Activated CD8-positive, alpha-beta memory T cell treated with anti-CD3 and anti-CD28 coated beads, Interleukin-2, amount 50 U/mL, for 24 hours (primary cell): ENCODE results near the gene ZBTB3.
"Not testable (repeated sequence)": the region's sequence is repeated elsewhere in the genome, so short reads cannot be mapped to it uniquely, and the experiment has no call there.

Experiments used
- DNase-seq: peaks from one replicate; pipeline ENCODE4 v3.0.0-alpha.2; 2020; ENCODE audit errors: extremely low read depth

The ZBTB3 gene

DNA sequence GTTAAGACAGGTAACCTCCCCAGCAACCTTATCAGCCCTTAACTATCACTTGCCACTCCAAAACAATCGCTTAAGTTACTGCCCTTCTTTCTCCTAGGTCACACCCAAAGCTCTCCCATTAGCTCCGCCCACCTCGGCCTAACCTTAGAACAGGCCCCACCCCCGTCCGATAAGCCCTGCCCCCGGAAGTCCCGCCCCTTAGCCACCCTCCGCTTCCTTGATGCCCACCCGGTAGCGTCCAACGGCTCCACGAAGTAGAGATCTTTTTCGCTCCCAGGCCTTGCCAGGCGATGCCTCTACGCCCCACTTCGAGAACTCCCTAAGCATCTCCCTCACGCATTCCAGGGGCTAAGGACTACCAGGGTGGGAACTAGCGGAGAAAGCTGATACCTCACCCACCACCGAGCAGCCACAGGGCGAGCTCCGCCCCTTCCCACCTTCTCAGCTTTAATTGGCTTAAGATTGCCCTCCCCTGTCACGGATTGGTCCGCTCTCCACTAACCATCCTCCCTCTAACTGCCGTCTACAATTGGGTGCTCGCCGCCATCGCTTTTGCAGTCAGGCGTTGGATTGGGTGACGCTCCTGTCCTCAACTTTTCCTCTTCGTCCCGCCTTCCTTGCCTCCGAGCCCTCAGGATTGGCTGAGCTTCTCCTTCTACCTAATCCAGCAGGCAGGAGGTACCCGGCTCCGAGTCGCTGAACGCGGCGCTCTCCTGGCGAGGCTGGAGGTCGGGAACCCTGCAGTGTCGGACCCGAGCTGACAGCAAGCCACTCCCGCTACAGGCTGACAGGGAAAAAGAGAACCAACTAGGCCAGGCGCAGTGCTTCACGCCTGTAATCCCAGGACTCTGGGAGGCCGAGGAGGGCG is at the start of gene ZBTB3:
Gene ZBTB3, minus strand, starts transcription at position 425 of the 868 bp plus-strand sequence. CDS start 496 bp downstream, outside the sequence.
- DNase-seq = peak; percentile 93

DNA sequence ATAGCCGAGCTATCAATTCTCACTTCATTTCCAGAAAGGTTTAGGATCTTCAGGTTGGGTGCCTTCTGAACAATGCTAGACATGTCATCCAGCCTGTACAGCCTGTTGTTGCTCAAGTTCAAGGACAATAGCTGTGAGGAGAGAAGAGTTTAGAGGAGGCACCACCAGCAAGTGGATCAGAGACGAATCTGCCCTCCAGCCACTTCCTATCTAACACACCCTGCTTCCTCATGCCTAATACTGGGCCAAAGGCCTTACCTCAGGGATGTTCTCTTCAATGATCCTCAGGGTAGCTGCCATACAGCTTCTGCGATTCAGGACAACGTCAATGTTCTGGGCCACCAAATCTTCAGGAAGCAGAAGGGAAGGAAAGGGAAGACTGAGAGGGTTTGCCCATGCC is 47.1 kb upstream of the ZBTB3 start:
- no peak for DNase-seq

GRCh38 chr11:62799486-62799885 is 45.5 kb upstream of the ZBTB3 start:
- no peak for DNase-seq

GRCh38 chr11:62796281-62796680 is 42.3 kb upstream of the ZBTB3 start:
- no peak for DNase-seq

- DNase-seq = no peak
Measured at GRCh38 chr11:62794201-62794775, 40.3 kb upstream of the ZBTB3 start.

DNA sequence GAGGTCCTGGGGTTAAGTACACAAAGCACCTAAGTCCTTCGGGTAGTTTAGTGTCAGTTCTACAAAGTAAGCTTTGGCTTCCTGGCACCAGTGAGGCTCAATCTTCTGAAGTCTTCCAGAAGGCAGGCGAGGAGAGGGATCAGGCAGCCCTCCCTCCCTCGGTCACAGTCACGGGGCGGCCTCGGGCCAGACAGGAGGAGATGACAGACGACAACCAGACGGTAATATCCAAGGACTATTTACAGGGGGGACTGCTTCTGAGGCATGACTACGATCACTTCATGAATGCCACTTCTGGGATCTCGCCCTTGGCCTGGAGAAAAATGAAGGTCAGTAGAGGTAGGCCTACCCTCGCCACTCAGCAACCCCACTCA is 38.2 kb upstream of the ZBTB3 start:
- DNase-seq = no peak

DNA sequence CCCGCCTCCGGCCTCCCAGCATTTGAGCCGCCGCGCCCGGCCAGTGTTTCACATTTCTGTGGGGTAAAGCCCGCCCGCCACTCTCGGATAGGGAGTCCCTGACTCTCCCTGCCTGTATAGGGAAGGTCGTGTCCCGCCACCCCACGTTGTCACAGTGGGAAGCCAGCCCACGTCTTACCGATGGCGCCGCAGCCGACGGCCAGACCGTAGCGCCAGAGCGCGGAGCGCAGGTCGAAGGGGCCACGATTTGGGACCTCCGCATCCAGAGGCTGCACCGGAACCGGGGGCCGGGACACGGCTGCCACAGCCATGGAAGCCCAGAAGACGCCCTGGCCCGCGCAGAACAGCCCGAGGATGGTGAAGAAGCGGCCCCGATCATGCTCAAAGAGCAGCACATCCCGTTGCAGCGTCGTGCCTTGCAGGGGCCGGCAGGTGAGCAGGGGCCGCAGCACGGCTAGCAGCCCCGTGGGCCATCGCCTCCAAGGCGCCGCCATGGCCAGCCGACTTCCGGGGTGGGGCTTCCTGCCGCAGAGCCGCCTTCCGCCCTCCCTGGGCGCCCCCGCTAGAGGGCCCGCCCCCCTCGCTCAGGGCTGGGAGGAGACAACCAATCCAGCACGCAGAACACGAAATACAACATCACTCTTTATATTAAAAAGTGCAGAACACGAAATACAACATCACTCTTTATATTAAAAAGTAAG is 37.7 kb upstream of the ZBTB3 start, which contains the start of gene TMEM223:
Gene TMEM223, minus strand, starts transcription at position 506 of the 701 bp plus-strand sequence. Its CDS starts 12 bp downstream, at position 494.
- DNase-seq = peak; percentile 78

GRCh38 chr11:62789576-62789975 is 35.6 kb upstream of the ZBTB3 start:
- no peak for DNase-seq

DNA sequence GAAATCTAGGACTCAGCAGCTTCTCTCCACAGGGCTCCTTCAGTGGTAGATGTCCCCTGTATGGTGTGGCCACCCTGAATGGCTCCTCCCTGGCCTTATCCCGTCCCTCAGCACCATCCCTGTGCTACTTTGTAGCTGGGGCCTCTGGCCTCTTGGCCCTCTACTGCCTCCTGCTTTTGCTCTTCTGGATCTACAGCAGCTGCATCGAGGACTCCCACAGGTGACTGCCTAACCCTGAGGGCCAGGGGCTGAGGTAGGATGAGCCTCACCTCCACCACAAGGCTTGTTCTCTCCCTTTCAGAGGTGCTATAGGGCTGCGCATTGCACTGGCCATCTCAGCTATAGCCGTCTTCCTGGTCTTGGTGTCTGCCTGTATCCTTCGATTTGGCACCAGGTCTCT is 35.0 kb upstream of the ZBTB3 start:
- DNase-seq = no peak

DNA sequence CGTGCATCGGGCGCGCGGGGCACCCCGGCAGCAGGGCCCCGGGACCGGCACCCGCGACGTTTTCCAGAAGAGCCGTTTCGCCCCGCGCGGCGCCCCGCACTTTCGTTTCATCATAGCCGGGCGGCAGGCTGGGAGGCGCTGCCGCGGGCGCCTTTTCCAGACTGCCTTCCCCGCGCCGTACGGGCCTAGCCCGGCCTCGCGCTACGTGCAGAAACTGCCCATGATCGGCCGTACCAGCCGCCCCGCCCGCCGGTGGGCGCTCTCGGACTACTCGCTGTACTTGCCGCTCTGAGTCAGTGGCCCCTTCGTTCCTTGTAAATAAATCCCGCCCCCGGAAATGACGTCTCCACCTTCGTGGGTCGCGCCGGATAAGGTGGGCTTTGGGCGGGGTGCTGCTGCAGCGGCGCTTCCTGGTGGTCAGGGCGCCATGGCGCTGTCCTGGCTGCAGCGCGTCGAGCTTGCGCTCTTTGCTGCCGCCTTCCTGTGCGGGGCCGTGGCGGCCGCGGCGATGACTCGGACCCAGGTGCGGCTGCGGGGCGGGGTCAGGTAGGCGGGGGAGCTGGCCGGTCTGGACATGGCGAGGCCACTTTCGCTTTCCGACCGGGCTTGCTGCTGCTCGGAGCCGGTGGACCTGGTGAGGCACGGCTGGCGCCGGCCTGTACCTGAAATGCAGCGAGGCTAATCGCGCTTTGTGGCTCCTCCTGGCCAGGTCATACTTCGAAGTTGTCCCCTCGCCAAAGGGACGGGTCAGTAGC is 33.2 kb upstream of the ZBTB3 start, which contains the start of gene TMEM179B:
Gene TMEM179B, plus strand, starts transcription at position 398 of the 755 bp plus-strand sequence. Its CDS starts 30 bp downstream, at position 428.
- peak; percentile 99 for DNase-seq

DNA sequence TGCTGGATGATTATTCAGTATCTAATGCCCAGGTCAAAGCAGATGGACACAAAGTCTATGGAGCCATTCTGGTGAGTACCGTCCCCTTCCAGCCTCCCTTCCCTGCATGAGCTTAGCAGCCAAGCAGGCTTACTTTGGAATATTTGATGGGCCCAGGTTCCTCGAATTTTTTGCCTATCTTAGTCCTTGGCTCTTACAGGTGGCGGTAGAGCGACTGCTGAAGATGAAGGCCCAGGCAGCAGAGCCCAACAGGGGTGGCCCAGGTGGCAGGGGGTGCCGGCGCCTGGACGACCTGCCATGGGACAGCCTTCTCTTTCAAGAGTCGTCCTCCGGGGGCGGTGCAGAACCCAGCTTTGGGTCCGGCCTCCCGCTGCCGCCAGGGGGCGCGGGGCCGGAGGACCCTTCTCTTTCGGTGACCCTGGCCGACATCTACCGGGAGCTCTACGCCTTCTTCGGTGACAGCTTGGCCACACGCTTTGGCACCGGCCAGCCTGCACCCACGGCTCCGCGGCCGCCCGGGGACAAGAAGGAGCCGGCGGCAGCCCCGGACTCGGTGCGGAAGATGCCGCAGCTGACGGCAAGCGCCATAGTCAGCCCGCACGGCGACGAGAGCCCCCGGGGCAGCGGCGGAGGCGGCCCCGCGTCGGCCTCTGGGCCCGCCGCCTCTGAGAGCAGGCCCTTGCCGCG is 32.5 kb upstream of the ZBTB3 start:
- peak; percentile 56 for DNase-seq

DNA sequence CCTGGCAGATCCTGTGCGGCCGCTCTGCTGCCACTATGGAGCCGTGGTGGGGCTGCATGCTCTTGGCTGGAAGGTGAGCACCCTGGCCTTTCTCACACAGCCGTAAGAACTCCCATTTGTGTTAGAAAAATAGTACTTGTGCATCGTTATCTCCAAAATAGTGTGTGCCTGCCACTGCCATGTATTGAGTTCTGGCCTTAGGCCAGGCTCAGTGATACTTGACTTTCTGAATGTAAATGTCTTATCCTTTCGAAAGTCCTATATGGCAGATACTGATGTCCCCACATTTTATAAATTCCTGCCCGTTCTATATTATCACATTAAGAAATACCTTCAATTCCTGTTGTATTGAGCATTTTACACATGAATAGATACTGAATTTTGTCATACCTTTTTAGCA is 28.8 kb upstream of the ZBTB3 start:
- DNase-seq = no peak

- no peak for DNase-seq
Measured at GRCh38 chr11:62778441-62778840, 24.5 kb upstream of the ZBTB3 start.

DNA sequence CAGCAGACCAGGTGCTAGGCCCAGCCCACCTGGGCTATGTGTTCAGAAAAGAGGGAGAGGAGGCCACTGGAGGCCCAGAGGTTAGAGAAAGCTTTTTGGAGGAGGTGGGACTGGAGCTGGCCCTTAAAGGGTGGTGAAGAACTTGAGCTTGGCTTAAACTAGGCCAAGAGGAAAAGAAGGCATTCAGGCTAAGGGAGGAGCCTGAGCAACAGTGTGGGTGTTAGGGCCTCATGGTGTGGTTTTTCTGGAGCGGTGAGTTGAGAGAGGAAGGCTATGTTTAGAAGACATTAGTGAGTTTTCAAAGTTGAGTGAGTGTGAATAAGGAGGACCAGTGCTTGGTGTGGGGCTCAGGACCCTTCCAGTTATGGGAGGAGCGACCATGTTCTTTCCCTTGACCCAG is 23.4 kb upstream of the ZBTB3 start:
- DNase-seq = no peak

DNA sequence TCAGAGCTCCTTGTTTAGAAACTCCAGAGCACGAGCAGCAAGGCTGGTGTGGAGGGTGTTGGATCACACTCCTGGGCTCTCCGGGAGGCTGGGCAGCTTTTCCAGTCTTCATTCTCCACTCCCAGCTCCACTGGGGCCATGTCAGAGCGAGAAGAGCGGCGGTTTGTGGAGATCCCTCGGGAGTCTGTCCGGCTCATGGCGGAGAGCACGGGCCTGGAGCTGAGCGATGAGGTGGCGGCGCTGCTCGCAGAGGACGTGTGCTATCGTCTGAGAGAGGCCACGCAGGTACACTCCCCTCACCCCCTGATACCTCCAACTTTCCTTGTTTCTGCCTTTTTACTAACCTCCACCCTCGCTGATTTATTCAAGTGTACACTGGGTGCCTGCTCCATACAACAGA is 21.7 kb upstream of the ZBTB3 start:
- no peak for DNase-seq

DNA sequence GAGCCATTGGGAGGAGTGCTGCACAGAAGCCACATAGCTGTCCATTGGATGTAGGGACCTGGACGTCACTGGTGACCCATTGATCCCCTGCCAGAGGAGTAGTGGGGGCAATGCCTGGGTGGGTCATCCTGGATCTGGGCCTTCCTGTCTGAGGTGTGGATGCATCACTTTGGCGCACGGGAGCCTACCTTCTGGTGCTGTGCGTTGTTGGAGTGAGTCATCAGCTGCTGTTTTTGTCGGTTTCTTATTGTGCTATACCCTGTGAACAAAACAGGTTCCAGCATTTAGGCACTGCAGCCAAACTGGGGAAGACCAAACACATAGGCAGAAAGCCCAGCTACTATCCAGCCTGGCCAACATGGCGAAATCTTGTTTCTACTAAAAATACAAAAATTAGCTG is 20.4 kb upstream of the ZBTB3 start:
- no peak for DNase-seq

DNA sequence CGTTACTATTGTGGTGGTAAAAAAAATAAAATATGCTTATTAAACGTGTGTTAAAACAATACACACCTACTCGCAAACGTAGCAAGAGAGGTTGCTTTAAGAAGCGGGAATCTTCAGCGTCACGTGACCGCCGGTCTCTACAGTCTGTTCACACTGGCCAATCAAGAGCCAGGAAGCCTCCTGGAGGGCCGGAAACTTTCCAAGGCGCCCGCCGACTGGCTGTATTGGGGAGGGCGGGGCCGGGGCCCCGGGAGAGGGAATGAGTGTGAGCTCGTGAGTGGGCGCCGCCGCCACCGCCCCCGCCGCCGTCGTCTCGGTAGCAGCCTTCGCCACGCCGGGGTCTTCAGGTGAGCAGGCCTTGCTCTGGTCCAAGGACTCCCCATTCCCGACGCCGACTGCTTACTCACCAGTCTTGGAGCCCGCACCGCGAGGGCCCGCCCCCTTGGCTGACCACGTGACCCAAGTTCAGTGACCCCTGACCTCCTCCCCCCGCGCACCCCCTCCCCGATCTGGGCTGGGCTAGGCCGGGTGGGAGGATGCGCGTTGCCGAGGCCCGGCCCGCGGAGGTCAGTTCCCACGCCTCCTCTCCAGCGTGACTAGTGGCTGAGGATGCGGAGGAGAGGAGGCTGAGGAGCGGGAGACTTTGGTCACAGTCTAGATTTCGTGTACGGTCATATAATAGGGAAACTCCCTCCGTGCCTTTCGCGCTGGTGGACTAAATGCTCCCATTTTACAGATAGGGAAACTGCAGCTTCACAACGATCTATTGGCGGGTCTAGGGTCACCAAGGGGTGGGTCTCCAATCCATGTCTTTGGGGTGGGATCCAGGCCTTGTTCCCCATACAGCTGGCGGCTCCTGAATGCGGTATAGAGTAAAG is 17.4 kb upstream of the ZBTB3 start, which contains the start of gene TAF6L:
Gene TAF6L, plus strand, starts transcription at position 253 of the 878 bp plus-strand sequence. CDS start 4,388 bp downstream, outside the sequence.
- peak; percentile 87 for DNase-seq

DNA sequence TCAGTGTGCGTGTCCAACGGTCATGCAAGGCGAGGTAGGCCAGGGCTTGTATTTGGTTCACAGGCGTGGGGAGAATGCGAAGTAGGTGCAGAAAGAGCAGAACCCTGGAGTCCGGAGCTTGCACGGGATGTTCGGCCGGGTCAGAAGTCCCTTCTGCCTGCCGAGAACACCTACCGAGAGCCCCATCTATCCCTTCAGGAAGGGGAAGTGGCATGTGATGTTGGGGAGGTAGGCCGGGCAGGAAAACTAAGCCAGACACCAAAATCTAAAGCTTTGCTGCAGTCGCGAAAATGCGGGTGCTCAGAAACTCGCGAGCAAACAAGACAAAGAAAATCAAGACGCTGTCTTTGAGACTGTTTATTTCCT is 16.8 kb upstream of the ZBTB3 start:
- DNase-seq = no peak

GRCh38 chr11:62760867-62761227 is 6.9 kb upstream of the ZBTB3 start:
- DNase-seq = not testable (repeated sequence)
